ENCODE measurements around the gene ANKZF1.

- TF ChIP-seq CTCF (IDR thresholded peaks at IDR 0.05): no peak
- no peak for TF ChIP-seq POLR2A (IDR thresholded peaks at IDR 0.05)
Observed at GRCh38 chr2:219245899-219246230, 16.3 kb downstream of the ANKZF1 start.

Measured in right lobe of liver (tissue), 4 donors.